HG03575 (cell line): ENCODE results near the gene DCAF5.

Experiments used
- ATAC-seq: cut with Tn5 transposase; IDR thresholded peaks from one replicate; pipeline ENCODE4 v1.9.1; 2021; ENCODE audit not compliant: unreplicated experiment, insufficient number of reproducible peaks, low FRiP score; ENCODE audit errors: extremely low read depth

DCAF5 gene

DNA sequence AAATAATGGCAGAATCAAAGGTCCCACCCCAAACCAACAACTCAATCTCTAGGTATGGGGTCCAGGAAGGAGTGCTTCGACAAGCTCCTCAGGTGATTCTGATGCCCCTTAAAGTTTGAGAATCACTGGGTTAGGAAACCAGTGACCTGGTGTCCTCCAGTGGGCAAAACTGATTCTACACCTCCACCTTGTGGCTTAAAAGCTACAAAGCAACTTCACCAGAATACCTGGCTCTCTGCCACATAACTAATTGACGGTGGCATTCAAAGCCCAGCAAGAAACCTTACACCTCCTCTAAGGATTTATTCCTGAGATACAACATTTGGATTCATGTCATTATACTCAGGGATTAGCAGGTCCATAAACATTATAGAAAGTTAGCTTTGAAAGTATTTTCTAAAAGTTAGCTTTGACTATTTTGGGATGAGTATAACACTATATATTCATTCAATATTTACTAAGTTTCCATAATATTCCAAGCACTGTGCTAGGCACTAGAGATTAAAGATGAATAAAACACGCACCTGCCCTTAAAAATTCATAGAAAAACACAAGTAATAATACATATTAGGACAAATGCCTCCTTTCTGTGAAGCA lies 45.4 kb downstream of the DCAF5 start:
- ATAC-seq: no peak

DNA sequence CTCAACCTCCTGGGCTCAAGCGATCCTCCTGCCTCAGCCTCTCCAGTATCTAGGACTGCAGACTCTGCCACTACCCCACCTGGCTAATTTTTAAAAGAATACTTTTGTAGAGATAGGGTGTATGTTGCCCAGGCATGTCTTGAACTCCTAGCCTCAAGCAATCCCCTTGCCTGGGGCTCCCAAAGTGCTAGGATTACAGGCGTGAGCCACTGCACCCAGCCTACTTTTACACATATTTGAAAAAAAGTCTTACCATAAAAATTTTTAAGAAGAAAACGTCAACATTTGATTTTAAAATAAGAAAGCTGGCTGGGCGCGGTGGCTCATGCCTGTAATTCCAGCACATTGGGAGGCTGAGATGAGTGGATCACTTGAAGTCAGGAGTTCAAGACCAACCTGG lies 46.5 kb downstream of the DCAF5 start:
- ATAC-seq: no peak

- no peak for ATAC-seq
Measured at GRCh38 chr14:69105326-69105725, 47.6 kb downstream of the DCAF5 start.

DNA sequence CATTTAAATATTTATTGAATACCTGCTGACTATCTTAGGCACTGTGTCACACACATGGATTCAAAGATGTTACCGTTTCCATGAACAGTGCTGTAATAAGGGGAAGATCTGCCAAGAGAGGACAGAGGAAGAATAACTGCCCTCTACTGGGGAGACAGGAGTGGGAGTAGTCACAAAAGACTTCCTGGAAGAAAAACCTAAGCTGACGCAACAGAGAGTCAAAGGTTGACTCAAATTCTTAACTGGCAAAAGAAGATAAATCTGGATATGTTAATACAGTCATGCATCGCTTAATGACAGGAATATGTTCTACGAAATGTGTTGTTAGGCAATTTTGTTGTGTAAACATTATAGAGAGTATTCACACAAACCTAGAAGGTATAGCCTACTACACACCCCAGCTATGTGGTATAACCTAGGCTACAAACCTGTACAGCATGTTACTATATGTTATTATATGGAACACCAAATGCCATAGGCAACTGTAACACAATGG lies 51.5 kb downstream of the DCAF5 start:
- ATAC-seq: no peak

GRCh38 chr14:69097974-69098373 lies 54.9 kb downstream of the DCAF5 start:
- ATAC-seq: no peak

DNA sequence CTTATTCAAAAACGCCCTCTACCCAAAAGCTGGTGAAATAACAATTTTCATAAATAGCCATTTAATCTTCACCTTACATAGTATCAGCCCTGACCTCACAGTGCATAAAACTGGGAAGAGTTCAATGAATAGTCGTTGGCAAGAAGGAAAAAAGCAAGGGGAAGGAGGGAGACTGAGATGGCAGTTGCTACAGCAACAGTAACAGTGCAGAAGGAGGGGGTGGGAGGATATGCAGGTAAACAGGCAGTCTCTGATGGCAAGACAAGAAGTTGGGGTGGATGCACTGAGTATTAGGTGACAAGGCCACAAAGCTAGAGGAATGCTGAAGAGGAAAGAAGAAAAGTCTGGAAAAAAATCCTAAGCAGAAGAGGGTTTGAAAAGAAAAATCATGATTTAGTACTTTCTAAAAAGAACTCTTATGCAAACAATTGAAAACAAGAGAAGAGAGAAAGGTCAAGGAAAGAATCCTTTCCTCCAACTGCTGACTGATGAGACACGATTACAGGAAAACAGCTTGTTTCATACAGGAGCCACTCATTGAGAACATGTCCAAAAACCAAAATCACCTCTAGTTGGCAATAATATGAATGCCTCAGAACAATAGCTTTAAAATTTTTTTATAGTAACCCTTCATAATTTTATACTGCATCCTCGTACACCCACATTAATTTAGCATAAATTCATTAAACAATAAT lies 56.0 kb downstream of the DCAF5 start:
- no peak for ATAC-seq

GRCh38 chr14:69096246-69096645 lies 56.7 kb downstream of the DCAF5 start:
- no peak for ATAC-seq

DNA sequence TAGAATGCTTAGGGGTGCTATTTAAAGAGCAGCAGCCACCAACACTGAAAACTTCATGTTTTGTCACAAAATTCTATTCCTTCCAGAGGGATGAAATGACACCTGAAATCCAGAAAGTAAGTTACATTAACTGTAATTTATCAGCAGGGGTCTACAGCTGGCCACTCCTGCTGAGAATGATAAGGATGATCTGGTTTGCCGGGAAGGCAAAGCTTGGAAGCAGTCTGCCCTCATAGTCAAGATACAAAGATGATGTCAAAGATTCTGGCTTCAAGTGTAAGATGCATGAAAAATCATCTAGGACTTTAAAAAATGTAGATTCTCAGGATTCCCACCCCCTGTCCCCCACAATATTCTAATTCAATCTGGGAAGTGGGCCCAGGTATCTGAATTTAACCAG lies 58.4 kb downstream of the DCAF5 start:
- no peak for ATAC-seq

- no peak for ATAC-seq
Measured at GRCh38 chr14:69093631-69094421, 59.1 kb downstream of the DCAF5 start.

GRCh38 chr14:69092840-69093422 lies 60.0 kb downstream of the DCAF5 start:
- no peak for ATAC-seq

DNA sequence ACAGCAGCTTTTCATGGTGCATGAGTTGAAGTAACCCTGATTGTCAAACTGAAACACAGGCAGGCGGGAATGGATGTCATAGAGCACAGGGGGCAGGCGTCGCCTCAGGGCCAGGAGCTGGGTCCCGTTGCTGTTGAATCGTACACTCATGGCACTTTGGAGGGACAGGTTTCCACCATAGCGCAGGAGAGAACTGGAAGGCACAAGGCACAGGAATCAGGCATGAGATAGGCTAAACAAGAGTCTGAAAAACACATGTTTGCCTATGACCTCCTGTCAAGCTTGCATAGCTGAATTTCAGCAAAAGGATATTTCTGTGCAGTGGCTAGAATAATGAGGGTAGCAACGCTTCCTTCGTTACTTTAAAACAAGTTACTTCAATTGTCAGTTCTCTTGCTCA lies 61.2 kb downstream of the DCAF5 start:
- ATAC-seq: no peak

GRCh38 chr14:69091006-69091405 lies 61.9 kb downstream of the DCAF5 start:
- no peak for ATAC-seq

DNA sequence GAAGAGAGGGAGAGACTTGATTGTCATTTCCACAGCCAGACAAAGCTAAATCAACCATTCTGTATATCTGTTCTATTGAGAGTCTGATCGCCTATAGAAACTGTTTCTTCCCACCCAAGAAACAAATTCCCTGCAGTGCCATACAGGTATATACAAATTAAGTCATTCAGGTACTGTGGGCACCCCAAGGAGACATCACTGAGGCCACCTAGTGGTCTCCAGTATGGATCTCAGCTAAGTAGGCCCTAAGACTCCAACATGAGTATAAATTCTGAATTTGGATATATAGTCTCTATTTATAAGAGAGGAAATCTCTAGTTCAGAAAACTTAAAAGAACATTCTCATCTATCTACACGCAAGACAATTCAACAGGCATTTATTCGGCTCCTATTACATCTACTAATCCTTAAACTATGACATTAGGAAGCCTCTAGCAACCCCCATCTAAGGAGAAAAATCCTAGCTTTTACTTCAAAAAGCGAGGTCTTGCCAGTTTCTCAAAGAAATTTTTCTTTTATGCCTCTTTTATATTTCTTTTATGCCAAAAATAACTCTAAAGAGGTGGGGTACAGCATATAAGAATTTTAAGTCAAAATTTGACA lies 62.6 kb downstream of the DCAF5 start:
- no peak for ATAC-seq

DNA sequence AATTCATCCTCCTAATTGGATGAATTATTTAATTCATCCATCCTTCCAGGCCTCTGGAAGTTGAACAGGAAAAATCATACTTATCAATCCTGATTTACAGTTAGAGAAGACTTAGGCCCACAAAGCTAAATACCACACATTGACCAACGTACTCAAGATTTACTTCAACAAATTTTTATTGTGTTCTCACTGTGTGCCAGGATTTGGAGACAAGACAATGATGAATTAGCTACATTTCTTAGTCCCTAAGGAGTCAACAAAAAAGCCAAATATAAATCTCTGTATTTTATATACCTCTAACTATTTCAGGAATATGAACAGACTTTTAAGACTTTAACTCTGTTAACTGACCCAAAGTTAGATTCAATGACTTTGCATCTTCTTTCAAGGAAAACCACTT lies 63.9 kb downstream of the DCAF5 start:
- ATAC-seq: no peak

DNA sequence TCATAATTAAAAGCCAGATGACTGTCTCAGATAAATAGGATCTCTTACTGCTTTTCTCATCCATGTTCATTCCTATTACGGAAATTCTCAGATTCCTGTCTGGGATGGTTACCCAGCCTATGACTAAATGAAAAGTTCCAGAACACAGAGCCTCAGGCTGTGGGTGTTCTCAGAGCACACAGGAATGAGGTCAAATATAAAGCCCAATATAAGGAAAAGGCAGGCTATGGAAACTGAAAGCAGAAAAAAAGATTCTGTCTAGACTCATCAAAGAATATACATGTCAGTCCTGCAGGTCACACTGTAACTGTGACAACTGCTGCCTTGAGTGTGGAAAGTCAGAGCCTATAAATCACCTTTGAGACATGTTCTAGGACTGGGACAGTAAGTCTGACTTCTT lies 64.3 kb downstream of the DCAF5 start:
- ATAC-seq: no peak

GRCh38 chr14:69087061-69087461 lies 65.9 kb downstream of the DCAF5 start:
- ATAC-seq: no peak

DNA sequence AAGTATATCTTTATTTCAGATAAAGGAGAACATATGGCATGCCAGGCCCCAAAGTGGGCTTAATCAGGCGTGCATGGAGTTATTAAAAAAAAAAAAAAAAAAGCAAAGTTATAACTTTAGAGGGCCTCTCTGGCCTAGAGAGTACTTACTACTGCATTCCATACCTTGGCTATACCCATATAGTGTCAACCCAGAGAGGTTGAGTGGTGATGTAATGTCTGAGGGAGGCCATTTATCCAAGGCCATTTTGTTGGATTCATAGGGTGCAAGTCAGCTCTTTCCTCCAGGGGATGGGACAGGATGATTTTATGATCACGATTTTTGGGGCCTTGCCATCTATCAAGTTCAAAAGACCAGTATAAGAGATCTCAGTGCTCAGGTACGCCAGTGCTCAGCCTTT lies 66.4 kb downstream of the DCAF5 start:
- ATAC-seq: no peak

DNA sequence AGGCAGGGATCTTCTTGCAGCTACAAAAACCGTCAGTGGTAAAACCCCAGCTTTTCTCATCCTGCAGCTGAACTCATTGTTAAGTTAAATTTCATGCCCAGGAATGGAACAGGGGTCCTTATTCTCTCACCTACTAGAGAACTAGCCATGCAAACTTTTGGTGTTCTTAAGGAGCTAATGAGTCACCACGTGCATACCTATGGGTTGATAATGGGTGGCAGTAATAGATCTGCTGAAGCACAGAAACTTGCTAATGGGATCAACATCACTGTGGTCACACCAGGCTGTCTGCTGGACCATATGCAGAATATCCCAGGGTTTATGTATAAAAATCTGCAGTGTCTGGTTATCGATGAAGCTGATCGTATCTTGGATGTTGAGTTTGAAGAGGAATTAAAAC lies 68.9 kb downstream of the DCAF5 start:
- ATAC-seq: no peak

- ATAC-seq: no peak
Measured at GRCh38 chr14:69083181-69083580, 69.7 kb downstream of the DCAF5 start.
